SK-N-SH (cell line): ENCODE data around the gene MAOB. TPM values are rescaled to one million over a fixed set of nuclear protein-coding genes. Genes with fewer than 3 reads are reported as not detected.

ENCODE experiments used
- CTCF ChIA-PET: fragments of 300-600, 350-600 bp; formaldehyde crosslinking; extraction: SDS; loops from one replicate; lab custom pipeline; 2021; lab: Yijun Ruan, JAX
- POLR2A ChIA-PET: fragments of 350-600 bp; sonication (Branson Sonifier 250); formaldehyde crosslinking; extraction: SDS; loops from one replicate; lab custom pipeline; 2020; ENCODE audit warnings: antibody characterized with exemption, inconsistent platforms; lab: Yijun Ruan, JAX
- DNase-seq: peaks from one replicate; pipeline ENCODE4 v3.0.0; 2012
- H2AFZ ChIP-seq: fragments of 200-600 bp; sonication (generic); 2 replicates; pipeline ENCODE4 v1.8.1; 2016; ENCODE audit warnings: antibody characterized with exemption, mild to moderate bottlenecking, low read depth
- H3F3A ChIP-seq: fragments of 200-600 bp; sonication (generic); replicated peaks from 2 replicates; pipeline ENCODE3; 2016; ENCODE audit warnings: antibody characterized with exemption, mild to moderate bottlenecking; ENCODE audit not compliant: insufficient read depth
- H3K27ac ChIP-seq, 2 experiments: fragments of 200-500 bp in 1 of 2; fragments of 200-600 bp in 1 of 2; sonication (Bioruptor generic) in 1 of 2; sonication (generic), shearing (Covaris generic) in 1 of 2; 2 replicates each; pipeline versions ENCODE4 v1.5.1 to v1.6.1; 2014 to 2016; ENCODE audit warnings: low read depth in 2 of 2, inconsistent platforms in 1 of 2, low read length in 1 of 2, mild to moderate bottlenecking in 1 of 2, mixed read lengths in 1 of 2
- H3K27me3 ChIP-seq: fragments of 200-600 bp; sonication (generic), shearing (Covaris generic); 2 replicates; pipeline ENCODE4 v1.6.1; 2016; ENCODE audit warnings: mixed run types; ENCODE audit not compliant: insufficient read depth
- H3K36me3 ChIP-seq, 2 experiments: fragments of 200-500 bp in 1 of 2; fragments of 200-600 bp in 1 of 2; sonication (Bioruptor generic) in 1 of 2; sonication (generic) in 1 of 2; replicated peaks in 1 of 2; 2 replicates each; pipeline versions ENCODE3 to v1.5.1; 2014 to 2016; ENCODE audit warnings: low read length in 1 of 2, mild to moderate bottlenecking in 1 of 2; ENCODE audit not compliant: insufficient read depth in 2 of 2, control insufficient read depth in 1 of 2
- H3K4me1 ChIP-seq, 2 experiments: fragments of 200-500 bp in 1 of 2; fragments of 200-600 bp in 1 of 2; sonication (Bioruptor generic) in 1 of 2; sonication (generic), shearing (Covaris generic) in 1 of 2; 2 replicates each; pipeline versions ENCODE4 v1.5.1 to v1.6.1; 2014 to 2016; ENCODE audit warnings: low read depth in 1 of 2, low read length in 1 of 2, mixed run types in 1 of 2; ENCODE audit not compliant: insufficient read depth in 2 of 2, control insufficient read depth in 1 of 2
- H3K4me2 ChIP-seq: fragments of 200-600 bp; sonication (generic), shearing (Covaris generic); 2 replicates; pipeline ENCODE4 v1.6.1; 2017; ENCODE audit warnings: mixed run types
- H3K4me3 ChIP-seq, 2 experiments: fragments of 200-500 bp in 1 of 2; fragments of 200-600 bp in 1 of 2; sonication (Bioruptor generic) in 1 of 2; sonication (generic), shearing (Covaris generic) in 1 of 2; 2 replicates each; pipeline versions ENCODE4 v1.5.1 to v1.8.1; 2014 to 2016; ENCODE audit warnings: low read depth in 2 of 2, inconsistent platforms in 1 of 2, low read length in 1 of 2, mild to moderate bottlenecking in 1 of 2, mixed read lengths in 1 of 2, moderate library complexity in 1 of 2
- H3K79me2 ChIP-seq: fragments of 200-600 bp; sonication (generic); 2 replicates; pipeline ENCODE4 v1.8.1; 2017; ENCODE audit warnings: mild to moderate bottlenecking; ENCODE audit not compliant: insufficient read depth
- H3K9ac ChIP-seq: fragments of 200-600 bp; sonication (generic); 2 replicates; pipeline ENCODE4 v1.6.1; 2017; ENCODE audit warnings: mixed run types
- H3K9me2 ChIP-seq: fragments of 200-600 bp; sonication (generic); 2 replicates; pipeline ENCODE4 v1.6.1; 2017; ENCODE audit warnings: mixed run types
- H3K9me3 ChIP-seq: fragments of 200-600 bp; sonication (generic); 2 replicates; pipeline ENCODE4 v1.6.1; 2017; ENCODE audit warnings: mixed run types, mild to moderate bottlenecking, moderate library complexity
- H4K20me1 ChIP-seq: fragments of 200-600 bp; sonication (generic); 2 replicates; pipeline ENCODE4 v1.6.1; 2017; ENCODE audit warnings: mild to moderate bottlenecking, mixed run types; ENCODE audit not compliant: insufficient read depth
- CHD2 ChIP-seq: fragments of 150-350 bp; IDR thresholded peaks from 2 replicates; pipeline ENCODE4 v1.6.1; 2018; ENCODE audit warnings: low read length; ENCODE audit not compliant: partially characterized antibody
- ELF1 ChIP-seq: IDR thresholded peaks from 2 replicates; pipeline ENCODE4 v1.4.0; 2012
- FOXM1 ChIP-seq: IDR thresholded peaks from 2 replicates; pipeline ENCODE4 v1.4.0; 2012; ENCODE audit warnings: low read depth, mild to moderate bottlenecking
- GABPA ChIP-seq: IDR thresholded peaks from 2 replicates; pipeline ENCODE4 v1.4.0; 2012; ENCODE audit warnings: low read depth, mild to moderate bottlenecking
- GATA2 ChIP-seq: sonication (generic); formaldehyde crosslinking; IDR thresholded peaks from 2 replicates; pipeline ENCODE4 v1.5.0; 2020; ENCODE audit warnings: mild to moderate bottlenecking, missing genetic modification reagents
- JUND ChIP-seq: IDR thresholded peaks from 2 replicates; pipeline ENCODE4 v1.4.0; 2012
- MAX ChIP-seq: IDR thresholded peaks from 2 replicates; pipeline ENCODE4 v1.4.0; 2012; ENCODE audit warnings: low read depth
- MXI1 ChIP-seq: IDR thresholded peaks from 2 replicates; pipeline ENCODE4 v1.6.1; 2012; ENCODE audit warnings: mild to moderate bottlenecking, low read depth, low read length, improper control_type of control experiment
- NRF1 ChIP-seq: IDR thresholded peaks from 2 replicates; pipeline ENCODE4 v1.6.1; 2012; ENCODE audit warnings: low read depth, mild to moderate bottlenecking, low read length
- PBX3 ChIP-seq: IDR thresholded peaks from 2 replicates; pipeline ENCODE4; 2012
- POLR2AphosphoS5 ChIP-seq: IDR thresholded peaks from 2 replicates; pipeline ENCODE4 v1.6.1; 2012; ENCODE audit warnings: low read depth, low read length
- RCOR1 ChIP-seq: fragments of 150-350 bp; IDR thresholded peaks from 2 replicates; pipeline ENCODE4 v1.6.1; 2017; ENCODE audit warnings: antibody characterized with exemption, low read length
- RFX5 ChIP-seq: IDR thresholded peaks from 2 replicates; pipeline ENCODE4 v1.6.1; 2012; ENCODE audit warnings: mild to moderate bottlenecking, improper control_type of control experiment, low read length
- RXRA ChIP-seq: IDR thresholded peaks from 2 replicates; pipeline ENCODE4 v1.4.0; 2012; ENCODE audit warnings: low read depth, mild to moderate bottlenecking, borderline replicate concordance
- SIN3A ChIP-seq: IDR thresholded peaks from 2 replicates; pipeline ENCODE4 v1.6.1; 2012; ENCODE audit warnings: low read depth, mild to moderate bottlenecking, low read length, moderate library complexity, borderline replicate concordance
- SMC3 ChIP-seq: IDR thresholded peaks from 2 replicates; pipeline ENCODE4 v1.6.1; 2012; ENCODE audit warnings: low read depth, low read length, improper control_type of control experiment
- TAF1 ChIP-seq: IDR thresholded peaks from 2 replicates; pipeline ENCODE4 v1.6.1; 2012; ENCODE audit warnings: low read depth, mild to moderate bottlenecking, low read length, moderate library complexity, borderline replicate concordance
- TCF12 ChIP-seq: IDR thresholded peaks from 2 replicates; pipeline ENCODE4 v1.4.0; 2012
- TEAD4 ChIP-seq: IDR thresholded peaks from 2 replicates; pipeline ENCODE4 v1.4.0; 2012; ENCODE audit warnings: mild to moderate bottlenecking, borderline replicate concordance; ENCODE audit not compliant: insufficient read depth
- polyA plus RNA-seq, 3 experiments: library from polyadenylated mRNA; depleted of rRNA; stranded (reverse); fragments of >200 nt; gene quantifications; 2 replicates each; pipeline ENCODE4 v1.2.3, GENCODE V29; 2012
- TF ChIP-seq, protein P1 (sequence below): fragments of 150-350 bp; IDR thresholded peaks from 2 replicates; pipeline ENCODE4 v1.6.1; 2016; ENCODE audit warnings: mild to moderate bottlenecking, low read depth, low read length
- TF ChIP-seq, protein P2 (sequence below): IDR thresholded peaks from 2 replicates; pipeline ENCODE4 v1.4.0; 2012; ENCODE audit warnings: low read depth, borderline replicate concordance

MAOB gene
- polyA plus RNA-seq, 1 of the 3 experiments (the other 2 are of a cell fraction), result 0.92 TPM

DNA sequence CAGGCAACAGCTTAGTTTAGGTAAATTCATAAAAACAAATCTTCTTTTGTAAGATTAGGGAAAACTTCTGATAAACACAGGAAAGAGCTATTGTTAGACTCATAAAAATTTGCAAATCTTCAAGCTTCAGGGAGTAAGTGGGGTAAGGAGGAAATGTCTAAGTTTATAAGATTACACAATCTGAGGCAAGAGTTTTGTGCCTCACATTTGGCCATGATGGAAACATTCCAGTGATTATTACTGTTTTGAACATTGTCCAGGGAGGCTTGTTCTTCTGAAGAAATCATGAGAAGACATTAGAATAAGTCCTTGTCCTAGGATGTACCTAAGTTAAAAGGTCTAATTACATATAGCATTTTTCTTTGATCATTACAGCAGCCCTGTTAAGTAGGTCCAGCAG, 72.8 kb downstream of the MAOB start:
- CTCF ChIA-PET, result interaction anchor here (1.2 kb wide), 1 partner anchor 12 kb away, joined by 3 read pairs; no protein-coding TSS in a partner anchor
- no peaks in the 10 kb centered on the region for H3K9me2 ChIP-seq

GRCh38 chrX:43808231-43808630, 74.0 kb downstream of the MAOB start:
- Histone ChIP-seq H3K27ac (no peak overlapping the region), H3K27me3 (no peaks in the 10 kb centered on the region), H3K4me3 (no peak overlapping the region), H2AFZ (no peak overlapping the region), H3K9me2 (no peaks in the 10 kb centered on the region), H3K79me2 (no peaks in the 10 kb centered on the region), H3K9ac (no peak overlapping the region), H3K9me3 (no peaks in the 10 kb centered on the region), H3K36me3 (no peaks in the 10 kb centered on the region), H3F3A (no peaks in the 10 kb centered on the region), H3K4me1 (peaks cover 0 to 2% of the 10 kb centered on the region in 2 experiments; a peak in 1 of 4 replicates), H3K4me2 (no peak overlapping the region), H4K20me1 (no peaks in the 10 kb centered on the region)
- ChIA-PET CTCF (no interaction called here), POLR2A (no interaction called here)
- peak; percentile 8 for DNase-seq
- no peak for TF ChIP-seq SMC3
- TF ChIP-seq PBX3, result no peak
- TF ChIP-seq POLR2AphosphoS5, result no peak
- TF ChIP-seq RXRA, result no peak
- TF ChIP-seq TAF1, result no peak
- TF ChIP-seq MAX, result no peak
- TF ChIP-seq, protein P1, sequence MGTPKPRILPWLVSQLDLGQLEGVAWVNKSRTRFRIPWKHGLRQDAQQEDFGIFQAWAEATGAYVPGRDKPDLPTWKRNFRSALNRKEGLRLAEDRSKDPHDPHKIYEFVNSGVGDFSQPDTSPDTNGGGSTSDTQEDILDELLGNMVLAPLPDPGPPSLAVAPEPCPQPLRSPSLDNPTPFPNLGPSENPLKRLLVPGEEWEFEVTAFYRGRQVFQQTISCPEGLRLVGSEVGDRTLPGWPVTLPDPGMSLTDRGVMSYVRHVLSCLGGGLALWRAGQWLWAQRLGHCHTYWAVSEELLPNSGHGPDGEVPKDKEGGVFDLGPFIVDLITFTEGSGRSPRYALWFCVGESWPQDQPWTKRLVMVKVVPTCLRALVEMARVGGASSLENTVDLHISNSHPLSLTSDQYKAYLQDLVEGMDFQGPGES, result no peak
- no peak for TF ChIP-seq NRF1
- no peak for TF ChIP-seq RFX5
- no peak for TF ChIP-seq FOXM1
- no peak for TF ChIP-seq JUND
- no peak for TF ChIP-seq GATA2
- no peak for TF ChIP-seq TCF12

More for the DNA sequence above, 72.8 kb downstream of the MAOB start:
- TF ChIP-seq, protein P2, sequence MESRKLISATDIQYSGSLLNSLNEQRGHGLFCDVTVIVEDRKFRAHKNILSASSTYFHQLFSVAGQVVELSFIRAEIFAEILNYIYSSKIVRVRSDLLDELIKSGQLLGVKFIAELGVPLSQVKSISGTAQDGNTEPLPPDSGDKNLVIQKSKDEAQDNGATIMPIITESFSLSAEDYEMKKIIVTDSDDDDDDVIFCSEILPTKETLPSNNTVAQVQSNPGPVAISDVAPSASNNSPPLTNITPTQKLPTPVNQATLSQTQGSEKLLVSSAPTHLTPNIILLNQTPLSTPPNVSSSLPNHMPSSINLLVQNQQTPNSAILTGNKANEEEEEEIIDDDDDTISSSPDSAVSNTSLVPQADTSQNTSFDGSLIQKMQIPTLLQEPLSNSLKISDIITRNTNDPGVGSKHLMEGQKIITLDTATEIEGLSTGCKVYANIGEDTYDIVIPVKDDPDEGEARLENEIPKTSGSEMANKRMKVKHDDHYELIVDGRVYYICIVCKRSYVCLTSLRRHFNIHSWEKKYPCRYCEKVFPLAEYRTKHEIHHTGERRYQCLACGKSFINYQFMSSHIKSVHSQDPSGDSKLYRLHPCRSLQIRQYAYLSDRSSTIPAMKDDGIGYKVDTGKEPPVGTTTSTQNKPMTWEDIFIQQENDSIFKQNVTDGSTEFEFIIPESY, result no peak
- TF ChIP-seq CHD2 (no peak), GABPA (no peak), PBX3 (no peak), SIN3A (no peak), MXI1 (no peak), ELF1 (no peak), RCOR1 (no peak), MAX (no peak), GATA2 (no peak), TAF1 (no peak), NRF1 (no peak), TEAD4 (no peak), RFX5 (no peak), TCF12 (no peak), RXRA (no peak), SMC3 (no peak)
- no peaks in the 10 kb centered on the region for H3F3A ChIP-seq
- no peaks in the 10 kb centered on the region for H3K9me3 ChIP-seq
- no peaks in the 10 kb centered on the region for H3K36me3 ChIP-seq
- no peaks in the 10 kb centered on the region for H3K27me3 ChIP-seq
- no peaks in the 10 kb centered on the region for H4K20me1 ChIP-seq
- peaks cover 0 to 2% of the 10 kb centered on the region in 2 experiments; a peak in 1 of 4 replicates for H3K4me1 ChIP-seq
- DNase-seq, result no peak
- no peak overlapping the region for H3K9ac ChIP-seq
- POLR2A ChIA-PET, result interaction anchor here (0.8 kb wide), 1 partner anchor 117 kb away, joined by 3 read pairs; no protein-coding TSS in a partner anchor
- no peak overlapping the region for H3K4me2 ChIP-seq
- H3K4me3 ChIP-seq, result no peak overlapping the region
- no peak overlapping the region for H2AFZ ChIP-seq
- H3K79me2 ChIP-seq, result no peaks in the 10 kb centered on the region
- no peak overlapping the region for H3K27ac ChIP-seq
